Transverse colon (tissue), 4 donors: ENCODE measurements around the gene GNG4. TPM values are rescaled to one million over a fixed set of nuclear protein-coding genes. Genes with fewer than 3 reads are reported as not detected.

Experiments
- DNase-seq: peaks from one replicate; pipeline ENCODE4 v3.0.0-alpha.2; 2019
- H3K27ac ChIP-seq, 4 donors: fragments of 200-600 bp; sonication (generic); 2 replicates each; pipeline ENCODE4 v1.5.1; 2016 to 2018; ENCODE audit warnings: inconsistent platforms in 4 of 4
- H3K27me3 ChIP-seq: fragments of 200-600 bp; sonication (generic); 2 replicates; pipeline ENCODE4 v1.5.1; 2017; ENCODE audit warnings: inconsistent platforms
- H3K36me3 ChIP-seq, 4 donors: fragments of 200-600 bp; sonication (generic); 2 replicates each; pipeline ENCODE4 v1.5.1; 2017 to 2019; ENCODE audit warnings: inconsistent platforms in 4 of 4
- H3K4me1 ChIP-seq, 4 donors: fragments of 200-600 bp; sonication (generic); 2 replicates each; pipeline ENCODE4 v1.5.1; 2017 to 2020; ENCODE audit warnings: inconsistent platforms in 4 of 4
- H3K4me3 ChIP-seq, 4 donors: fragments of 200-600 bp; sonication (generic); 1 replicate in 1 of 4; 2 replicates in 3 of 4; pipeline versions ENCODE4 v1.5.1 to v1.6.1; 2017 to 2019; ENCODE audit warnings: inconsistent platforms in 4 of 4
- H3K9me3 ChIP-seq, 2 donors: fragments of 200-600 bp; sonication (generic); 2 replicates each; pipeline ENCODE4 v1.5.1; 2017 to 2019; ENCODE audit warnings: inconsistent platforms in 2 of 2
- EP300 ChIP-seq: sonication (generic); formaldehyde crosslinking; IDR thresholded peaks from one replicate; pipeline ENCODE4 v1.6.1; 2017; ENCODE audit warnings: antibody characterized with exemption, low read depth
- POLR2A ChIP-seq: fragments of 450-650 bp; IDR thresholded peaks from one replicate; pipeline ENCODE4 v1.6.1; 2016; ENCODE audit warnings: antibody characterized with exemption, mild to moderate bottlenecking, moderate library complexity
- POLR2AphosphoS5 ChIP-seq, 3 donors: sonication (generic); formaldehyde crosslinking; IDR thresholded peaks; one replicate each; pipeline ENCODE4 v1.6.1; 2016; ENCODE audit warnings: antibody characterized with exemption in 3 of 3
- WGBS, 2 donors: methylation state at CpG; one replicate each; pipeline ENCODE4 v1.1.5; 2018; ENCODE audit warnings: low coverage in 1 of 2; 5-methylcytosine and 5-hydroxymethylcytosine counted together
- in situ Hi-C, 4 donors: fragments of 200-750 bp; cut with MboI; loops; one replicate each; pipeline versions ENCODE4 v1.15.0 to v1.15.1; 2017; ENCODE audit warnings: low sequenced_read_pairs in 3 of 4, low pct_ligation_motif_present in 1 of 4, low pct_unique_long_range_greater_than_20kb in 1 of 4
- intact Hi-C: fragments of 100-400 bp; cut with DNase I; formaldehyde crosslinking; loops from one replicate; pipeline ENCODE4 v1.15.1; 2023; ENCODE audit warnings: low total_unique reads
- total RNA-seq, 4 donors: library from RNA; depleted of rRNA; stranded (reverse); fragments of >200 nt; gene quantifications; one replicate each; pipeline ENCODE4 v1.1.0, GENCODE V29; 2016
- TF ChIP-seq, protein P1 (sequence below), 5 experiments: fragments of 200-600 bp in 3 of 5; fragments of 450-650 bp in 2 of 5; sonication (generic) in 3 of 5; IDR thresholded peaks; 1 replicate in 2 of 5; 2 replicates in 3 of 5; pipeline ENCODE4 v1.5.1; 2016 to 2017; ENCODE audit warnings: antibody characterized with exemption in 5 of 5, inconsistent platforms in 3 of 5, mild to moderate bottlenecking in 2 of 5, moderate library complexity in 1 of 5

Gene GNG4
- total RNA-seq, 4 donors from 2014 or later = 0.37 to 6.8 (median 5.5) TPM

DNA sequence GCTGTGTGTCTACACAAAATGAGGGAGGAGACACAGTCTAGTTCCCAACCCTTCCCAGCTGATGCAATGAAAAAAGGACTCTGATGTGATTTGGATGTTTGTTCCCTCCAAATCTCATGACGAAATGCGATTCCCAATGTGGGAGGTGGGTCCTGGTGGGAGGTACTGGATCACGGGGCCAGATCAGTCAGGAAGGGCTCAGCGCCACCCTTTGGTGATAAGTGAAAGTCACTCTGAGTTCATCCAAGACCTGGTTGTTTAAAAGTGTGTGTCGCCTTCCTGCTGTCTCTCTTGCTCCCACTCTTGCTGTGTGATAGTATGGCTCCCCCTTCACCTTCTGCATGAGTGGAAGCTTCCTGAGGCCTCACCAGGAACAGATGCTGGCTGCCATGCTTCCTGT lies 63.2 kb downstream of the GNG4 start:
- no peak for DNase-seq
- no peaks in the 10 kb centered on the region for H3K36me3 ChIP-seq
- no peak overlapping the region for H3K4me3 ChIP-seq
- no peaks in the 10 kb centered on the region for H3K4me1 ChIP-seq
- TF ChIP-seq, protein P1, sequence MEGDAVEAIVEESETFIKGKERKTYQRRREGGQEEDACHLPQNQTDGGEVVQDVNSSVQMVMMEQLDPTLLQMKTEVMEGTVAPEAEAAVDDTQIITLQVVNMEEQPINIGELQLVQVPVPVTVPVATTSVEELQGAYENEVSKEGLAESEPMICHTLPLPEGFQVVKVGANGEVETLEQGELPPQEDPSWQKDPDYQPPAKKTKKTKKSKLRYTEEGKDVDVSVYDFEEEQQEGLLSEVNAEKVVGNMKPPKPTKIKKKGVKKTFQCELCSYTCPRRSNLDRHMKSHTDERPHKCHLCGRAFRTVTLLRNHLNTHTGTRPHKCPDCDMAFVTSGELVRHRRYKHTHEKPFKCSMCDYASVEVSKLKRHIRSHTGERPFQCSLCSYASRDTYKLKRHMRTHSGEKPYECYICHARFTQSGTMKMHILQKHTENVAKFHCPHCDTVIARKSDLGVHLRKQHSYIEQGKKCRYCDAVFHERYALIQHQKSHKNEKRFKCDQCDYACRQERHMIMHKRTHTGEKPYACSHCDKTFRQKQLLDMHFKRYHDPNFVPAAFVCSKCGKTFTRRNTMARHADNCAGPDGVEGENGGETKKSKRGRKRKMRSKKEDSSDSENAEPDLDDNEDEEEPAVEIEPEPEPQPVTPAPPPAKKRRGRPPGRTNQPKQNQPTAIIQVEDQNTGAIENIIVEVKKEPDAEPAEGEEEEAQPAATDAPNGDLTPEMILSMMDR (IDR thresholded peaks at IDR 0.05) = no peak
- TF ChIP-seq POLR2AphosphoS5 (IDR thresholded peaks at IDR 0.05) (no peak), EP300 (no peak), POLR2A (no peak)
- 83 to 100% methylated on average over 1 to 5 of the region's 5 CpGs for WGBS, 2 donors
- intact Hi-C loops = no loop called here
- H3K9me3 ChIP-seq = no peaks in the 10 kb centered on the region
- in situ Hi-C loops = no loop called here
- no peaks in the 10 kb centered on the region for H3K27me3 ChIP-seq
- H3K27ac ChIP-seq = no peak overlapping the region

DNA sequence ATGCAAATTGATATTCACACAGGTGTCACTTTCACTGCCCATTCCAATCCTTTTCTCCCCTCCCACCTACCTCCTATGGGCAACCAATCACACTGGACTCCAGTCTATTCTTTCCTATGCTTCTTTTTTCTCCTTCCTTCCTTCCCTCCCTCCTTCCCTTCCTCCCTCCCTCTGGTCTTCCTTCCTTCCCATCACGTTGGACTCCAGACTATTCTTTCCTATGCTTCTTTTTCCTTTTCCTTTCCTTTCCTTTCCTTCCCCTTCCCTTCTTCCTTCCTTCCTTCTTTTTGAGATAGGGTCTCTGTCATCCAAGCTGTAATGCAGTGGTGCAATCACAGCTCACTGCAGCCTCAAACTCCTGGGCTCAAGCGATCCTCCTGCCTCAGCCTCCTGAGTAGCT lies 64.6 kb downstream of the GNG4 start:
- in situ Hi-C loops = no loop called here
- no peaks in the 10 kb centered on the region for H3K36me3 ChIP-seq
- no peak overlapping the region for H3K27ac ChIP-seq
- H3K27me3 ChIP-seq = no peaks in the 10 kb centered on the region
- intact Hi-C loops = no loop called here
- DNase-seq = no peak
- no peaks in the 10 kb centered on the region for H3K4me1 ChIP-seq
- no peak overlapping the region for H3K4me3 ChIP-seq
- TF ChIP-seq EP300 (no peak), POLR2A (no peak), POLR2AphosphoS5 (IDR thresholded peaks at IDR 0.05) (no peak)
- TF ChIP-seq, protein P1 (IDR thresholded peaks at IDR 0.05) = no peak
- WGBS, 2 donors = 60 to 70% methylated on average over 2 of the region's 2 CpGs
- no peaks in the 10 kb centered on the region for H3K9me3 ChIP-seq

DNA sequence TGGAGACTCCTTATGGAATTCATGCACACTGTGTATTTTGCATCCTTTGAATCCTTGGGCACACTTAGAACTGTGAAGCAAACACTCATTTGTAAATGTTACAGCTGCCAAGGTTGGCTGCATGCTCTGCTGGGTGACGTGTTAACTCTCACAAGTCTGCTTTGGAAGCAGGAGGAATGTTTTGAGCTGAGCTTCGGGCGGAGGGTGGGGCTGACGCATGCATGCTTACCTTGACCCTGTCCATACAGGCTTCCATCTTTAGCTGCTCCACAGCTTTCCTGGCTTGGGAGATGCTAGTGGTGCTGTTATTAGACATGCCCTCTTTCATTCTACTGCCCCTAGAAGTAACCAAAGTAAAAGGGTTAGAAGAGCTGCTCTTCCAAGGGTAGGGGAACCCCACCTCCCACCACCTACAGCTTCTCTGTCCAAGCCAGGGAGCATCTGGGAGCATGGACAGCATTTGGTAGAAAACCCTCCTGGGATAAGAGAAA lies 66.0 kb downstream of the GNG4 start:
- intact Hi-C loops (no loop called here), in situ Hi-C loops (no loop called here)
- Histone ChIP-seq H3K36me3 (no peaks in the 10 kb centered on the region), H3K27me3 (no peaks in the 10 kb centered on the region), H3K27ac (no peak overlapping the region), H3K4me3 (no peak overlapping the region), H3K9me3 (no peaks in the 10 kb centered on the region), H3K4me1 (no peaks in the 10 kb centered on the region)
- 58% methylated on average over 4 of the region's 4 CpGs; no CpG with 5 or more reads in 1 of the 2 donors for WGBS, 2 donors
- no peak for DNase-seq
- TF ChIP-seq, protein P1 (IDR thresholded peaks at IDR 0.05) = no peak
- TF ChIP-seq POLR2AphosphoS5 (IDR thresholded peaks at IDR 0.05) = no peak
- TF ChIP-seq POLR2A = no peak

DNA sequence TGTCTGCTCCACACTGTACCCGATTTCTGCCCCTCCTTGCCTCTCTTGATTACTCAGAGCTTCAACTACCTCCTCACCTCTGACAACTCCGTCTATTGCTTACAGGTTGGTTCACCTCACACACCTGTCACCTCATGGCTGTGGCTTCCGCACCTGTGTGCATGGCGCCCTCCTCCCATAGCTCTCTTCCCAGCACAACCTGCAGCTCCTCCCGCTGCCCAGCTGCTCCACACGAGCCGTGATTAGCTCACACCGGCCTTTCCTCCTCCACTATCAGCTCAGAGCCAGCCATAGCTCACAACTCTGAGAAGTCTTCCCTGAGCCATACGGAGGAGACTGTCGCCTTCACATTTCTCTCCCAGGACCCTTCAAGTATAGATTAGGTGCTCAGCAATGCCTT lies 67.5 kb downstream of the GNG4 start:
- Histone ChIP-seq H3K4me1 (no peaks in the 10 kb centered on the region), H3K9me3 (no peaks in the 10 kb centered on the region), H3K27me3 (no peaks in the 10 kb centered on the region), H3K36me3 (no peaks in the 10 kb centered on the region), H3K4me3 (no peak overlapping the region), H3K27ac (no peak overlapping the region)
- in situ Hi-C loops = no loop called here
- intact Hi-C loops = no loop called here
- no peak for DNase-seq
- 84% methylated on average over 10 of the region's 10 CpGs; no CpG with 5 or more reads in 1 of the 2 donors for WGBS, 2 donors
- TF ChIP-seq, protein P1 (IDR thresholded peaks at IDR 0.05) = no peak
- no peak for TF ChIP-seq EP300
- no peak for TF ChIP-seq POLR2AphosphoS5 (IDR thresholded peaks at IDR 0.05)
- TF ChIP-seq POLR2A = no peak
